HG02884 (cell line): ENCODE measurements around the gene CAAP1.
"Not testable (repeated sequence)": the region's sequence is repeated elsewhere in the genome, so short reads cannot be mapped to it uniquely, and the experiment has no call there.

ENCODE experiments used
- ATAC-seq: cut with Tn5 transposase; IDR thresholded peaks from one replicate; pipeline ENCODE4 v1.9.1; 2021; ENCODE audit warnings: mild to moderate bottlenecking, moderate library complexity; ENCODE audit not compliant: unreplicated experiment

The CAAP1 gene

DNA sequence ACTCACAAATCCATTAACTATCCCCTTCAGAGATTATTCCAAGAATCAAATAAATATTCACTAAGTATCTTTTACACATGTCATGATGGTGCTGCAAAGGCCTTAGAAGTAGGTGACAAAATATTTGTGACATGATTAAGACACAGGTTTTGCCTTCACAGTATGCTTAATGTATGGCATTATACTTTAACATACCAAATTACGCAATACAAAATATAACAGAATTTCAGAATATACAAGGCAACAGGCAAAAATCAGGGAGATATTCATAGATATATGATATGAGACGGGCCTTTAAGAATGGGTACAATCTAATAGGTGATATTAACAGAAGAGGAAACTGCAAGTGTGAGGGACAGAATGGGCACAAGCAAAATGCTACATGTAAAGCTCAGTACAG, 41.6 kb downstream of the CAAP1 start:
- ATAC-seq = no peak

DNA sequence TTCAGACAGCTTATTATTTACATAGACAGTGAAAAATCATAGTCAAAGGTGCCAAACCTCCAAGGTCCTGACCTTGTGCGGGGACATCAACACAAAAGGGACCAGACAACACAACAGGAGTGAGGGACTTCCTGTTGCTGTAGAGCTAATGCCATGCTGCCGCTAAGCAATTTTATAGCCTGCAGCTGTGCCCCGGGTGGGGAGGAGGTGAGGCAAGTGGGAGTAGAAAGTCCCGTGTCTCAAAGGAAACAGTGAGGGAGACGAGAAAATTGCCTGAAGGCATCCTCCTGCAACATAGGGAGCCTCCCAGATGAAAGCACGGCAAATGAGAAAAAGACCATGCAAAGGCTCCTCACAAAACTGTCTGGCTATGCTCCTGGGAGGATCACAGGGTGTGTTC, 58.8 kb downstream of the CAAP1 start:
- no peak for ATAC-seq

DNA sequence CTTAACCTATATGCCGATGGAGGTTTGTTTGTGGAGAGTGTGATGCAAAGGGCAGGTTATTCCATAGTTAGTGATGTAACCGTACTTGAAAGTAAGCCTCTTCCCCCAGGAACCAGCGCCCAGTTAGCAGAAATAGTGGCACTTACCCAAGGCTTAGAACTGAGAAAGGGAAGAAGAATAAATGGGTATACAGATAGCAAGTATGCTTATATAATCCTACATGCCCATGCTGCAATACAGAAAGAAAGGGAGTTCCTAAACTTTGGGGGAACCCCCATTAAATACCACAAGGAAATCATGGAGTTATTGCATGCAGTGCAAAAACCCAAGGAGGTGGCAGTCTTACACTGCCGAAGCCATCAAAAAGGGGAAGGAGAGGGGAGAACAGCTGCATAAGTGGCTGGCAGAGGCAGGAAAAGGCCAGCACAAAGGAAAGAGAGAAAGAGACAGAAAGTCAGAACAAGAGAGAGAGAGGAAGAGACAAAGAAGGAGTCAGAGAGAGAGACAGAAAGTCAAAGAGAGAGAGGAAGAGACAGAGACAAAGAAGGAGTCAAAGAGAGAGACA, 64.1 kb downstream of the CAAP1 start:
- not testable (repeated sequence) for ATAC-seq

DNA sequence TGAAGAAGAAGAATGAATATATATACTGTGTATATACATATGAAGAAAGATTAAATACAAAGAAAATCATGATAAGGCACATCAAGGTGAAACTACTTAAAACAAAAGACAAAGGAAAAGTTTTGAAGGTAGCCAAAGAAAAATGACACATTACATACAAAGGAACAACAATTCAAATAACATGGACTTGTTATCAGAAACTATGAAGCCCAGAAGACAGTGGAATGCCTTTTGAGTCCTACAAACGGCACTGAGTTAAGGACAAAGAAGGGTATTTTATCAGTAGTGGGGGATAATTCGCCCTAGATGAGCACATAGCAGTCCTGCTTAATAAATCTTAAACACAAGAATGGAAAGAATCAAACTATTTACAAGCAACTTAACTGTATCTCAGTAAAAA, 77.8 kb downstream of the CAAP1 start:
- ATAC-seq = no peak

DNA sequence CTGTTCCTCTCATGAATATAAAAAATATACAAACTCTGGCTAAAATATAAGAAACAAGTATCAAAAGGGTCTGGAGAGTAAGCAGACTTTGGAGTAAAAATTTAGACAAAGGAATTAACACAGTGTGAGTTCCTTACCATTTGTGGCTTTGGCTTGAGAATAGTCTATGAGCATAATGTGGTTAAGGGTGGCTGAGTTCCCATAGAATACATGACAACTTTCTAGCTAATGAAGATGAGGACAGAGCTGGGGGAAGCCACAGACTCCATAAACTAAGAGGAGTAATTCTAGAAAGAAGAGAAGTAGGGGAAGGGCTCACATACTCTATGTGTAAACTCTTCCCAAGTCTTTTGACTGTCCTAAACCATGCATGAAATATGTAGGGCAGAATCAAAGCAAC, 79.4 kb downstream of the CAAP1 start:
- no peak for ATAC-seq

DNA sequence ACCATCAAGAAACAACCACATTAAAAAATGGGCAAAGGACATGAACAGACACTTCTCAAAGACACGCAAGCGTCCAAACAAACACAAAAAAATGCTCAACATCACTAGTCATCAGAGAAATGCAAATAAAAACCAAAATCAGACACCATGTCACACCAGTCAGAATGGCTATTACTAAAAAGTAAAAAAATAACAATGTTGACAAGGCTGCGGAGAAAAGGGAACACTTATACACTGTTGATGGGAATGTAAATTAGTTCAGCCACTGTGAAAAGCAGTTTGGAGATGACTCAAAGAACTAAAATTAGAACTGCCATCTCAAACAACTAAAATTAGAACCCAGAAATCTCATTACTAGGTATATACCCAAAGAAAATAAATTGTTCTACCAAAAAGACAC, 80.4 kb downstream of the CAAP1 start:
- no peak for ATAC-seq

DNA sequence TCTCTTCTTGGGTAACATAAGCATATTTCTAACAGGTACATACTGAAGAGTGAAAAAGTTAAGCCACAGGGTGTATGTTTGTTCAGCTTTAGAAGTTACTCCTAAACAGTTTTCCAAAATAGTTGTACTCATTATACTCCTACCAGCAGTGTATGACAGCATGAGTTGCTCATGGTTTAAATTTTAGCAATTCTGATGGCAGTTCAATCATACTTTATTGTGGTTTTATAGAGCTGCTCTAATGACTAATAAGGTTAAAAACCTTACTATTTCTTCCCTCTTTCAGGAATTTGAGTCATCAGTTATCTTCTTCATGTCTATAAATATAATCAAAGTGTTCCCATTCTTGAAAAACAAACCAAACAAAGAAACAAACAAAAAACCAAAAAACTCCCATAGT, 81.5 kb downstream of the CAAP1 start:
- no peak for ATAC-seq

DNA sequence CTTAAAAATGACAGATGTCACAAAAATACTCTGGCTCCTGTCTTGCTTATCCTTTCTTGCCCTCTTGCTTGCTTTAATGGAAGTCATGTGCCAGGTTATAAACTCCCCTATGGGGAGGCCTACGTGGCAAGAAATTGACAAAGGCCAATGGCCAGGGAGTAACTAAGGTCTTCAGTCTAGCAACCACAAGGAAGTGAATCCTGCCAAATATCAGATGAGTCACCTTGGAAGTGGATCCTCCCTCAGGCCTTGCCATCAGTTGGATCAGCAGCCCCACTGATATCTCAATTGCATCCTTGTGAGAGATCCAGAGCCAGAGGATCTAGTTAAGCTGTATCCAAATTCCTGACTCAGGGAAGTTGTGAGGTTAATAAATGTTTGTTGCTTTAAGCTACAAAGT, 82.8 kb downstream of the CAAP1 start:
- ATAC-seq = no peak

DNA sequence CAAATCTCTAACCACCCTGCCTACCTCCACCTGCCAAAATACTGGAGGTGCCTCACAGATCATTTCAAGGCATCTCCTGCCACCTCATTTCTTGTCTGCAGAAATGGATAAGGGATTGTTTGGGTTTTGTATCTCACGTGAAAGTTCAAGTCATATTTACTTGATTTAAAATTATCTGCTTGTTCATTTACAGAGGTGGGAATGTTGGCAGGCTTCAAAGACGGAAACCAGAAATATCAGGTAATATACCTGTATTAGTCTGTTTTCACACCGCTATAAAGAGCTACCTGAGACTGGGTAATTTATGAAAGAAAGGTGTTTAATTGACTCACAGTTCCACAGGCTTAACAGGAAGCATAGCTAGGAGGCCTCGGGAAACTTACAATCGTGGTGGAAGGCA, 85.4 kb downstream of the CAAP1 start:
- no peak for ATAC-seq

DNA sequence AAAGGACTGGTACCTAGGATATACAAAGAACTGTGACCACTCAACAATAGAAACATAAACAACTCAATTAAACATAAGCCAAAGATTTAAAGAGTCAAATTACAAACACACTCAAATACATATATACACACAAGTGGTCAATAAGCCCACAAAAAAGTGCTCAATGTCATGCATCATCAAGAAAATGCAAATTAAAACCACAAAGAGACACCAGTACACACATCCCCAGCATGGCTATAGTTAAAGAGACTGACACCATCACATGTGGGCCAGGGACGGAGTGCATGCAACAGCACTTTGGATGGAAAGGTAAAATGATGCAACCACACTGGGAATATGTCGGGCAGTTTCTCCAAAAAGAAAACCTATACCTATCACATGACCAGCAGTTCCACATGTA, 89.7 kb downstream of the CAAP1 start:
- ATAC-seq = peak; percentile 48

DNA sequence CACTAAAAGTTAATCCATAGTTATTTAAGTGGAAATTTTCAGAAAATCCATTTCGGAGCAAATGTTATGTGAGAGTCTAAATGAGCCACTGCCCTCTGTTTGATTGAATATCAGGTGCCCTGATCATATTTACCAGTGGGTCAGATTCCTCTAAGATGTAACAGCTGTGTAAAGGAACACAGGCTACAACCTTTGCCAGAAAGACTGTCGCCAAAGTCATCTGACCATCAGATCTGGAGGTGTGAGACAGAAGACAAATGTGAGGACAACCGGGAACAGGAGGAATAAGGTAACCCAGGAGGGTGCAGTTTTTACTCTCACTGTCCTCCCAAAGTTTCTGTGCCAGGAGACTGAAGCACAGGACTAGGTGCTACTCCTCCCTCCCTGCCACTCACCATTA, 90.8 kb downstream of the CAAP1 start:
- ATAC-seq = no peak

DNA sequence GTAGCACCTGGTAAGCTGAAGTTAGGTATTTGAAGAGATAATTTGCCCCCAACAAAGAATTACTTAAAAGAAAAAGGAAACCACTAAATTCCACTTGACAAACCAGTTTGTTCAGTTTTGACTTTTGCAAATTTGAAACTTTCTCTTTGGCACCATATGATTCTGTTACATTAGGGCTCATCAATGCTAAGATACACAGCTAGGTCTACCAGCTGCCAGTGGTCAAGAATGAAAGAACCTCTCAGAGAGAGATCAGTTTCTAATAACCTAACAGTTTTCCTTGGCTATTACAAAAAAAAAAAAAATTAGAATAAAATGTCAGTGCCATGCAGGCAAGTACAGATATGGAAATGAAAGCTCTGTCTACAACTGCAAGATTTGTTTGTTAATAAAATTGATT, 92.3 kb downstream of the CAAP1 start:
- no peak for ATAC-seq

DNA sequence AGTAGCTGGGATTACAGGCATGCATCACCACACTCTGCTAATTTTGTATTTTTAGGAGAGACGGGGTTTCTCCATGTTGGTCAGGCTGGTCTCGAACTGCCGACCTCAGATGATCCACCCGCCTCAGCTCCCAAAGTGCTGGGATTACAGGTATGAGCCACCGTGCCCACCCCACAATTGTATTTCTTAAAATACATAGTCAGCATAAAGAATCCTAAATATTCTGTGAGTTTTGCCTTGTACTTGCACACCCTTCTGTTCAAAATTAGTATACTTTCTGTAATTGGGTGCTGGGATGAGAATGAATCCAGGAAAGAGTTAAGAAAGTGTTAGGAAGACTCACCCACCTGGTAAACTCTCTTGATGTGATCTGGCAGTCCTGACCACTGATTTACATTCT, 101.3 kb downstream of the CAAP1 start:
- no peak for ATAC-seq
